Natural killer cell (primary cell): ENCODE results near the gene SHANK3. TPM values are rescaled to one million over a fixed set of nuclear protein-coding genes. Genes with fewer than 3 reads are reported as not detected.

ENCODE experiments used
- ATAC-seq, 3 donors: fragments of 150-1000 bp in 2 of 3; fragments of 200-7000 bp in 1 of 3; cut with Tn5 transposase; 1 replicate in 1 of 3; 2 replicates in 2 of 3; pipeline ENCODE4 v1.10.0; 2021; ENCODE audit warnings: mild to moderate bottlenecking in 2 of 3, moderate library complexity in 2 of 3
- DNase-seq, 2 donors: peaks; one replicate each; pipeline versions ENCODE4 v3.0.0 to v3.0.0-alpha.2; 2013 to 2021; ENCODE audit warnings: mixed read lengths in 1 of 2
- H3K27ac ChIP-seq: one replicate; pipeline ENCODE4 v1.5.1; 2013; ENCODE audit warnings: mild to moderate bottlenecking, low read length
- H3K27me3 ChIP-seq: one replicate; pipeline ENCODE4 v1.6.1; 2013; ENCODE audit warnings: low read length; ENCODE audit not compliant: control insufficient read depth, insufficient read depth
- H3K36me3 ChIP-seq: one replicate; pipeline ENCODE4 v1.6.1; 2013; ENCODE audit warnings: low read length; ENCODE audit not compliant: control insufficient read depth, insufficient read depth
- H3K4me1 ChIP-seq: one replicate; pipeline ENCODE4 v1.6.1; 2013; ENCODE audit warnings: low read length; ENCODE audit not compliant: control insufficient read depth, insufficient read depth
- H3K4me3 ChIP-seq: one replicate; pipeline ENCODE4 v1.5.1; 2013; ENCODE audit warnings: low read length
- H3K9me3 ChIP-seq: one replicate; pipeline ENCODE4 v1.6.1; 2013; ENCODE audit warnings: low read length; ENCODE audit not compliant: control insufficient read depth, insufficient read depth
- H3K27ac Mint-ChIP-seq, 2 donors: one replicate each; pipeline ENCODE4 v1.8.0; 2022; ENCODE audit warnings: mild to moderate bottlenecking in 2 of 2, mixed read lengths in 2 of 2, moderate library complexity in 1 of 2
- H3K27me3 Mint-ChIP-seq, 2 donors: one replicate each; pipeline ENCODE4 v1.8.0; 2022; ENCODE audit warnings: low read depth in 2 of 2, mixed read lengths in 2 of 2
- H3K36me3 Mint-ChIP-seq: one replicate; pipeline ENCODE4 v1.8.0; 2022; ENCODE audit warnings: mixed read lengths
- H3K4me1 Mint-ChIP-seq, 2 donors: one replicate each; pipeline ENCODE4 v1.8.0; 2022; ENCODE audit warnings: mixed read lengths in 2 of 2
- H3K4me3 Mint-ChIP-seq: one replicate; pipeline ENCODE4 v1.8.0; 2022; ENCODE audit warnings: mild to moderate bottlenecking, moderate library complexity, mixed read lengths
- H3K9me3 Mint-ChIP-seq, 2 donors: one replicate each; pipeline ENCODE4 v1.8.0; 2022; ENCODE audit warnings: mixed read lengths in 2 of 2
- CTCF ChIP-seq: fragments of 200-600 bp; IDR thresholded peaks from one replicate; pipeline ENCODE4 v1.8.0; 2022; ENCODE audit warnings: antibody characterized with exemption
- WGBS: methylation state at CpG from one replicate; pipeline ENCODE4 v1.1.7; 2013; ENCODE audit warnings: missing lambda C conversion rate; ENCODE audit not compliant: insufficient coverage; 5-methylcytosine and 5-hydroxymethylcytosine counted together
- intact Hi-C: fragments of 100-400 bp; cut with micrococcal nuclease; formaldehyde crosslinking; loops from one replicate; pipeline ENCODE4 v1.14.2; 2022
- total RNA-seq, 4 donors: library from RNA; stranded (reverse); fragments of 120-200 nt in 1 of 4; gene quantifications; one replicate each; pipeline versions ENCODE4 v1.2.3 to v1.2.4, GENCODE V29; 2013 to 2022

Gene SHANK3
- total RNA-seq, 3 donors from 2014 or later (not counting 1 experiment from before 2014, with no cell fraction given) = 0.07 TPM; not detected in 2

- peak; percentile 47 for TF ChIP-seq CTCF
- no peak overlapping the region for H3K27ac ChIP-seq
- DNase-seq (peak in 1 of 2 donors; percentile 69), ATAC-seq (no peak)
- H3K4me1 Mint-ChIP-seq = no peaks in the 10 kb centered on the region
- 40% methylated on average over 2 of the region's 2 CpGs for WGBS
- H3K9me3 Mint-ChIP-seq = peaks cover 0 to 5% of the 10 kb centered on the region in 2 donors
- no peak overlapping the region for H3K4me3 Mint-ChIP-seq
- H3K9me3 ChIP-seq = no peaks in the 10 kb centered on the region
- no peak overlapping the region for H3K4me3 ChIP-seq
- no peaks in the 10 kb centered on the region for H3K36me3 ChIP-seq
- intact Hi-C loops = loop anchor here (5.0 kb wide), 1 partner anchor 439 kb away; the partner anchor contains the start of gene HDAC10
- peaks cover 5% of the 10 kb centered on the region for H3K4me1 ChIP-seq
- H3K27me3 ChIP-seq = no peaks in the 10 kb centered on the region
- H3K36me3 Mint-ChIP-seq = no peaks in the 10 kb centered on the region
- H3K27ac Mint-ChIP-seq = no peak overlapping the region
- peaks cover 13 to 18% of the 10 kb centered on the region in 2 donors for H3K27me3 Mint-ChIP-seq
Observed at GRCh38 chr22:50691521-50691920, 18.9 kb downstream of the SHANK3 start.

- ATAC-seq (no peak), DNase-seq (no peak)
- H3K27ac Mint-ChIP-seq = no peak overlapping the region
- TF ChIP-seq CTCF = no peak
- Histone ChIP-seq H3K9me3 (no peaks in the 10 kb centered on the region), H3K27ac (no peak overlapping the region), H3K36me3 (no peaks in the 10 kb centered on the region), H3K27me3 (no peaks in the 10 kb centered on the region), H3K4me3 (no peak overlapping the region), H3K4me1 (no peaks in the 10 kb centered on the region)
- peaks cover 0 to 5% of the 10 kb centered on the region in 2 donors for H3K9me3 Mint-ChIP-seq
- H3K4me1 Mint-ChIP-seq = no peaks in the 10 kb centered on the region
- WGBS = 80% methylated on average over 5 of the region's 6 CpGs
- H3K36me3 Mint-ChIP-seq = no peaks in the 10 kb centered on the region
- H3K27me3 Mint-ChIP-seq = peaks cover 8 to 12% of the 10 kb centered on the region in 2 donors
- no peak overlapping the region for H3K4me3 Mint-ChIP-seq
- intact Hi-C loops = loop anchor here (5.0 kb wide), 1 partner anchor 441 kb away; the partner anchor contains the start of gene HDAC10
Observed at GRCh38 chr22:50693462-50693861, 20.8 kb downstream of the SHANK3 start.

- Mint-ChIP-seq H3K4me1 (no peaks in the 10 kb centered on the region), H3K36me3 (no peaks in the 10 kb centered on the region), H3K27ac (no peak overlapping the region), H3K4me3 (no peak overlapping the region), H3K9me3 (peaks cover 0 to 5% of the 10 kb centered on the region in 2 donors), H3K27me3 (peaks cover 8 to 12% of the 10 kb centered on the region in 2 donors)
- no peaks in the 10 kb centered on the region for H3K9me3 ChIP-seq
- no peaks in the 10 kb centered on the region for H3K27me3 ChIP-seq
- no peak for ATAC-seq
- TF ChIP-seq CTCF = no peak
- H3K27ac ChIP-seq = no peak overlapping the region
- no peaks in the 10 kb centered on the region for H3K4me1 ChIP-seq
- 67% methylated on average over 3 of the region's 3 CpGs for whole genome bisulfite sequencing
- no peaks in the 10 kb centered on the region for H3K36me3 ChIP-seq
- no peak for DNase-seq
- intact Hi-C loops = loop anchor here (5.0 kb wide), 1 partner anchor 442 kb away; the partner anchor contains the start of gene HDAC10
- H3K4me3 ChIP-seq = no peak overlapping the region
Observed at GRCh38 chr22:50694099-50694605, 21.5 kb downstream of the SHANK3 start.
